Stimulated activated CD8-positive, alpha-beta memory T cell treated with anti-CD3 and anti-CD28 coated beads, Interleukin-12 subunit alpha, Interleukin-12 subunit beta, amount 100 ng/mL, for 4 hours (primary cell): ENCODE results near the gene BUB1.
A peak's percentile ranks its signal among the peaks of the same experiment; 100 is the strongest.
"Not testable (repeated sequence)": the region's sequence is repeated elsewhere in the genome, so short reads cannot be mapped to it uniquely, and the experiment has no call there.

Experiments used
- DNase-seq: peaks from one replicate; pipeline ENCODE4 v3.0.0-alpha.2; 2020; ENCODE audit warnings: low read depth

BUB1 gene

GRCh38 chr2:110677530-110678456, at the start of gene BUB1:
TSS of gene BUB1 (minus strand) at chr2:110678063. CDS start at chr2:110677995, 68 bp downstream.
- peak; percentile 89 for DNase-seq

- DNase-seq = no peak
Measured at GRCh38 chr2:110726285-110726684, 48.4 kb upstream of the BUB1 start.

GRCh38 chr2:110725859-110726258, 48.0 kb upstream of the BUB1 start:
- no peak for DNase-seq

- no peak for DNase-seq
Measured at GRCh38 chr2:110725370-110725769, 47.5 kb upstream of the BUB1 start.

GRCh38 chr2:110724820-110725219, 47.0 kb upstream of the BUB1 start:
- DNase-seq = no peak

- DNase-seq = no peak
Measured at GRCh38 chr2:110720547-110720946, 42.7 kb upstream of the BUB1 start.

GRCh38 chr2:110718990-110719389, 41.1 kb upstream of the BUB1 start:
- DNase-seq = no peak

GRCh38 chr2:110718382-110718781, 40.5 kb upstream of the BUB1 start:
- DNase-seq = no peak

GRCh38 chr2:110717734-110718133, 39.9 kb upstream of the BUB1 start:
- DNase-seq = no peak

GRCh38 chr2:110716959-110717645, 39.2 kb upstream of the BUB1 start:
- no peak for DNase-seq

GRCh38 chr2:110714452-110715224, 36.8 kb upstream of the BUB1 start:
- DNase-seq = no peak

GRCh38 chr2:110713513-110714362, 35.9 kb upstream of the BUB1 start:
- no peak for DNase-seq

GRCh38 chr2:110712737-110713136, 34.9 kb upstream of the BUB1 start:
- DNase-seq = no peak

GRCh38 chr2:110708455-110708854, 30.6 kb upstream of the BUB1 start:
- DNase-seq = no peak

- no peak for DNase-seq
Measured at GRCh38 chr2:110707386-110707965, 29.6 kb upstream of the BUB1 start.

GRCh38 chr2:110702514-110703380, 24.9 kb upstream of the BUB1 start:
- no peak for DNase-seq

- not testable (repeated sequence) for DNase-seq
Measured at GRCh38 chr2:110698253-110698652, 20.4 kb upstream of the BUB1 start.

- not testable (repeated sequence) for DNase-seq
Measured at GRCh38 chr2:110695146-110695898, 17.5 kb upstream of the BUB1 start.

- no peak for DNase-seq
Measured at GRCh38 chr2:110691612-110692258, 13.9 kb upstream of the BUB1 start.
